GM18867 (cell line): ENCODE results near the gene USHBP1.
"Not testable (repeated sequence)": the region's sequence is repeated elsewhere in the genome, so short reads cannot be mapped to it uniquely, and the experiment has no call there.

ENCODE experiments used
- ATAC-seq: cut with Tn5 transposase; IDR thresholded peaks from one replicate; pipeline ENCODE4 v1.9.1; 2021; ENCODE audit warnings: mild to moderate bottlenecking, moderate library complexity; ENCODE audit not compliant: unreplicated experiment

Gene USHBP1

GRCh38 chr19:17295551-17295950 is 31.0 kb upstream of the USHBP1 start:
- ATAC-seq = not testable (repeated sequence)

- ATAC-seq = no peak
Measured at GRCh38 chr19:17294051-17294891, 29.7 kb upstream of the USHBP1 start.

- no peak for ATAC-seq
Measured at GRCh38 chr19:17293605-17294004, 29.1 kb upstream of the USHBP1 start.

- ATAC-seq = peak; percentile 76
Measured at GRCh38 chr19:17292301-17293074, 27.9 kb upstream of the USHBP1 start.

- no peak for ATAC-seq
Measured at GRCh38 chr19:17289489-17289888, 24.9 kb upstream of the USHBP1 start.

GRCh38 chr19:17286752-17287151 is 22.2 kb upstream of the USHBP1 start:
- no peak for ATAC-seq

GRCh38 chr19:17286263-17286662 is 21.7 kb upstream of the USHBP1 start:
- no peak for ATAC-seq

- no peak for ATAC-seq
Measured at GRCh38 chr19:17285415-17286135, 21.0 kb upstream of the USHBP1 start.

- no peak for ATAC-seq
Measured at GRCh38 chr19:17283504-17283996, 19.0 kb upstream of the USHBP1 start.

- ATAC-seq = peak; percentile 58
Measured at GRCh38 chr19:17282488-17283125, 18.1 kb upstream of the USHBP1 start.

GRCh38 chr19:17281391-17282304 is 17.1 kb upstream of the USHBP1 start, which contains the start of gene ANKLE1:
TSS of gene ANKLE1 (plus strand) at chr19:17281901. CDS start at chr19:17281921, 20 bp downstream.
- peak; percentile 13 for ATAC-seq

GRCh38 chr19:17279436-17279835 is 14.9 kb upstream of the USHBP1 start:
- ATAC-seq = no peak

GRCh38 chr19:17275441-17276175 is 11.1 kb upstream of the USHBP1 start:
- no peak for ATAC-seq

- not testable (repeated sequence) for ATAC-seq
Measured at GRCh38 chr19:17274892-17275291, 10.3 kb upstream of the USHBP1 start.

- ATAC-seq = no peak
Measured at GRCh38 chr19:17268754-17269153, 4.2 kb upstream of the USHBP1 start.

GRCh38 chr19:17266975-17267788 is 2.6 kb upstream of the USHBP1 start, which contains the start of gene BABAM1:
TSS of gene BABAM1 (plus strand) at chr19:17267443. CDS start at chr19:17268807, 1,364 bp downstream.
- peak; percentile 90 for ATAC-seq

GRCh38 chr19:17266589-17266974 is 2.0 kb upstream of the USHBP1 start:
- ATAC-seq = no peak

- ATAC-seq = no peak
Measured at GRCh38 chr19:17266026-17266425, 1.5 kb upstream of the USHBP1 start.
